Gastrocnemius medialis (tissue), 4 donors: Measurements from ENCODE around the gene TNFRSF6B. TPM values are rescaled to one million over a fixed set of nuclear protein-coding genes. Genes with fewer than 3 reads are reported as not detected.

Experiments used
- ATAC-seq, 2 donors: fragments of 150-250 bp; one replicate each; pipeline ENCODE4 v1.9.1; 2016
- DNase-seq, 2 donors: peaks; one replicate each; pipeline ENCODE4 v3.0.0-alpha.2; 2019
- H3K27ac ChIP-seq, 4 donors: fragments of 200-600 bp; sonication (generic); 1 replicate in 1 of 4; 2 replicates in 3 of 4; pipeline ENCODE4 v1.5.1; 2016 to 2018; ENCODE audit warnings: mild to moderate bottlenecking in 2 of 4, moderate library complexity in 1 of 4
- H3K27me3 ChIP-seq, 3 donors: fragments of 200-600 bp; sonication (generic) in 2 of 3; 1 replicate in 1 of 3; 2 replicates in 2 of 3; pipeline versions ENCODE4 v1.5.1 to v1.6.0; 2016 to 2019; ENCODE audit warnings: mild to moderate bottlenecking in 1 of 3, moderate library complexity in 1 of 3
- H3K36me3 ChIP-seq, 2 donors: fragments of 200-600 bp; sonication (generic) in 1 of 2; one replicate each; pipeline ENCODE4 v1.5.1; 2017 to 2018
- H3K4me1 ChIP-seq, 2 donors: fragments of 200-600 bp; sonication (generic) in 1 of 2; one replicate each; pipeline ENCODE4 v1.5.1; 2016 to 2017; ENCODE audit warnings: mild to moderate bottlenecking in 2 of 2
- H3K4me3 ChIP-seq, 4 donors: fragments of 200-600 bp; sonication (generic) in 3 of 4; 1 replicate in 1 of 4; 2 replicates in 3 of 4; pipeline ENCODE4 v1.5.1; 2016 to 2019; ENCODE audit warnings: mild to moderate bottlenecking in 2 of 4
- H3K9me3 ChIP-seq, 3 donors: fragments of 200-600 bp; sonication (generic) in 2 of 3; 1 replicate in 1 of 3; 2 replicates in 2 of 3; pipeline ENCODE4 v1.5.1; 2016 to 2019
- CTCF ChIP-seq, 5 experiments: fragments of 450-650 bp in 3 of 5; fragments of 200-600 bp in 2 of 5; sonication (generic) in 2 of 5; IDR thresholded peaks in 4 of 5; conservative IDR thresholded peaks in 1 of 5; 1 replicate in 4 of 5; 2 replicates in 1 of 5; pipeline ENCODE4 v1.5.1; 2016 to 2019; ENCODE audit warnings: antibody characterized with exemption in 5 of 5, mild to moderate bottlenecking in 3 of 5, moderate library complexity in 3 of 5
- POLR2A ChIP-seq, 2 donors: fragments of 450-650 bp; IDR thresholded peaks; one replicate each; pipeline ENCODE4 v1.6.1; 2017; ENCODE audit warnings: antibody characterized with exemption in 2 of 2, mild to moderate bottlenecking in 2 of 2, moderate library complexity in 2 of 2
- in situ Hi-C, 4 donors: fragments of 200-750 bp; cut with MboI; loops; one replicate each; pipeline versions ENCODE4 v1.15.0 to v1.8.0; 2017; ENCODE audit warnings: low sequenced_read_pairs in 4 of 4
- intact Hi-C: fragments of 100-400 bp; cut with DNase I; formaldehyde crosslinking; loops from one replicate; pipeline ENCODE4 v1.15.1; 2023; ENCODE audit warnings: low total_unique reads
- total RNA-seq, 4 donors: library from RNA; depleted of rRNA; stranded (reverse); fragments of >200 nt; gene quantifications; one replicate each; pipeline versions ENCODE4 v1.1.0 to v1.2.3, GENCODE V29; 2016

Gene TNFRSF6B
- total RNA-seq, 4 donors from 2014 or later = 1.2 to 4.8 (median 3.1) TPM

GRCh38 chr20:63693733-63694583 lies 2.5 kb upstream of the TNFRSF6B start:
- peaks cover 0 to 7% of the 10 kb centered on the region in 2 donors for H3K36me3 ChIP-seq

DNA sequence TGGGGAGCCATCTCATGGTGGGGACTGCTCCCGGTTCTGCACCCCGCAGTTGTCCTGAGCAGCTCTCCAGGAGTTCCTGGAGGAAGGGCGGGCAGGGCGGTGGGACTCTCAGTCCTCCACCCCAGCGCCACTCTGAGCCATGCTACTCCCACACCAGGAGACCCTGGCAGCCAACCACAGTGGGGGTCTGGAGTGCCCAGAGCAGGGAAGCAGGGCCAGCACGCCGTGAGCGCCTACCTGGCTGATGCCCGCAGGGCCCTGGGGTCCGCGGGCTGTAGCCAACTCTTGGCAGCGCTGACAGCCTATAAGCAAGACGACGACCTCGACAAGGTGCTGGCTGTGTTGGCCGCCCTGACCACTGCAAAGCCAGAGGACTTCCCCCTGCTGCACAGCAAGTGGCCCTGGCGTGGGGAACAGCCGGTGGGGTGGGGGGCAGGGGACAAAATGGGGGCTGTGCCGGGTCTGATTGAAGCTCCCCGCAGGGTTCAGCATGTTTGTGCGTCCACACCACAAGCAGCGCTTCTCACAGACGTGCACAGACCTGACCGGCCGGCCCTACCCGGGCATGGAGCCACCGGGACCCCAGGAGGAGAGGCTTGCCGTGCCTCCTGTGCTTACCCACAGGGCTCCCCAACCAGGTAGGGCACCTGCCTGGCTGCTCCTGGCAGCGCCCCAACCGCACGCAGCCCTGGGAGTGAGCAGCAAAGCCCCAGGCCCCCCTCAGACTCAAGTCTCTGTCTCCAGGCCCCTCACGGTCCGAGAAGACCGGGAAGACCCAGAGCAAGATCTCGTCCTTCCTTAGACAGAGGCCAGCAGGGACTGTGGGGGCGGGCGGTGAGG lies 1.6 kb upstream of the TNFRSF6B start:
- intact Hi-C loops (no loop called here), in situ Hi-C loops (no loop called here)
- no peaks in the 10 kb centered on the region for H3K27me3 ChIP-seq
- TF ChIP-seq POLR2A (IDR thresholded peaks at IDR 0.05) = no peak
- TF ChIP-seq CTCF (IDR thresholded peaks at IDR 0.05 in 4 of 5, conservative IDR thresholded peaks at IDR 0.05 in 1 of 5) = no peak
- H3K9me3 ChIP-seq = no peaks in the 10 kb centered on the region
- no peak overlapping the region for H3K4me3 ChIP-seq
- ATAC-seq (no peak), DNase-seq (peak in 1 of 2 donors; percentile 13)
- H3K4me1 ChIP-seq = peaks cover 30 to 32% of the 10 kb centered on the region in 2 donors
- H3K36me3 ChIP-seq = peaks cover 0 to 7% of the 10 kb centered on the region in 2 donors
- H3K27ac ChIP-seq = no peak overlapping the region

More at GRCh38 chr20:63693733-63694583, 2.5 kb upstream of the TNFRSF6B start:
- peak in 1 of 2 donors; percentile 9 for DNase-seq
- in situ Hi-C loops = no loop called here
- Histone ChIP-seq H3K27ac (no peak overlapping the region), H3K27me3 (no peaks in the 10 kb centered on the region), H3K9me3 (no peaks in the 10 kb centered on the region), H3K4me1 (peaks cover 24 to 25% of the 10 kb centered on the region in 2 donors), H3K4me3 (no peak overlapping the region)
- ATAC-seq = no peak
- intact Hi-C loops = no loop called here
- TF ChIP-seq POLR2A (IDR thresholded peaks at IDR 0.05) (no peak), CTCF (IDR thresholded peaks at IDR 0.05 in 4 of 5, conservative IDR thresholded peaks at IDR 0.05 in 1 of 5) (no peak)

DNA sequence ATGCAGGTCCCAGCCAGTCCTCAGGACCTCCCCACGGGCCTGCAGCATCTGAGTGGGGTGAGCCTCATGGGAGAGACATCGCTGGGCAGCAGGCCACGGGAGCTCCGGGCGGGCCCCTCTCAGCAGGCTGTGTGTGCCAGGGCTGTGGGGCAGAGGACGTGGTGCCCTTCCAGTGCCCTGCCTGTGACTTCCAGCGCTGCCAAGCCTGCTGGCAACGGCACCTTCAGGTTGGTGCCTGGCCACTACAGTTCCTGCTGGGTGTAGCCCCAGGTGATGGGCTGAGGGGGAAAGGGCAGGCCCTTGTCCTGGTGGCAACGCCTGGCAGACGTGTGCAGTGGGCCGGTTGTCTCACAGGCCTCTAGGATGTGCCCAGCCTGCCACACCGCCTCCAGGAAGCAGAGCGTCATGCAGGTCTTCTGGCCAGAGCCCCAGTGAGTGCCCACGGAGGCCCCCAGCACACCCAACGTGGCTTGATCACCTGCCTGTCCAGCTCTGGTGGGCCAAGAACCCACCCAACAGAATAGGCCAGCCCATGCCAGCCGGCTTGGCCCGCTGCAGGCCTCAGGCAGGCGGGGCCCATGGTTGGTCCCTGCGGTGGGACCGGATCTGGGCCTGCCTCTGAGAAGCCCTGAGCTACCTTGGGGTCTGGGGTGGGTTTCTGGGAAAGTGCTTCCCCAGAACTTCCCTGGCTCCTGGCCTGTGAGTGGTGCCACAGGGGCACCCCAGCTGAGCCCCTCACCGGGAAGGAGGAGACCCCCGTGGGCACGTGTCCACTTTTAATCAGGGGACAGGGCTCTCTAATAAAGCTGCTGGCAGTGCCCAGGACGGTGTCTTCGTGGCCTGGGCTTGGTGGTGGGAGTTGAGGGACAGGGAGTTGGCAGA lies 787 bp upstream of the TNFRSF6B start:
- ATAC-seq (no peak), DNase-seq (no peak)
- H3K27ac ChIP-seq = no peak overlapping the region
- in situ Hi-C loops (no loop called here), intact Hi-C loops (no loop called here)
- H3K4me3 ChIP-seq = no peak overlapping the region
- TF ChIP-seq POLR2A (IDR thresholded peaks at IDR 0.05) (no peak), CTCF (IDR thresholded peaks at IDR 0.05 in 4 of 5, conservative IDR thresholded peaks at IDR 0.05 in 1 of 5) (no peak)
- H3K27me3 ChIP-seq = no peaks in the 10 kb centered on the region
- peaks cover 30 to 32% of the 10 kb centered on the region in 2 donors for H3K4me1 ChIP-seq
- peaks cover 0 to 7% of the 10 kb centered on the region in 2 donors for H3K36me3 ChIP-seq
- H3K9me3 ChIP-seq = no peaks in the 10 kb centered on the region

DNA sequence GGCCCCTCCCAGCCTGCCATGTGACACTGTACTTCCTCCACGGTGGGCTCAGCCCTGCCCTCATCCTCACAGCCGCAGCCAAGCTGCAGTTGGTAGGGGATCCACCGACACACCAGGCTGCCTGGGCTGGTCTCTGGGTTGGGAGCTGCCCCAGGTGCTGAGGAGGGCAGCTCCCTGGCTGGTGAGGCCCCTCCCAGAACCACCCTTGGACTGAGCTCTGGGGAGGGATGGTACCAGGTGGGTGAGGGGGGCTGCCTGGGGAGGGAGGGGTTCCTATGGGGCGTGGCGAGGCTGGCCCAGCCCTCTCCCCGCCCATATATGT lies 185 bp upstream of the TNFRSF6B start:
- ATAC-seq = no peak
- no peak overlapping the region for H3K27ac ChIP-seq
- H3K27me3 ChIP-seq = no peaks in the 10 kb centered on the region
- DNase-seq = no peak
- H3K4me1 ChIP-seq = peaks cover 30 to 32% of the 10 kb centered on the region in 2 donors
- H3K36me3 ChIP-seq = peaks cover 0 to 7% of the 10 kb centered on the region in 2 donors
- peak overlapping the region in 1 of 4 donors; percentile 18 for H3K4me3 ChIP-seq
- TF ChIP-seq CTCF (IDR thresholded peaks at IDR 0.05 in 4 of 5, conservative IDR thresholded peaks at IDR 0.05 in 1 of 5) (no peak), POLR2A (IDR thresholded peaks at IDR 0.05) (no peak)
- in situ Hi-C loops = no loop called here
- H3K9me3 ChIP-seq = no peaks in the 10 kb centered on the region
- intact Hi-C loops = no loop called here
